T-helper 2 cell (primary cell): ENCODE measurements around the gene LMOD1.
"Not testable (repeated sequence)": the region's sequence is repeated elsewhere in the genome, so short reads cannot be mapped to it uniquely, and the experiment has no call there.

Experiments used
- DNase-seq, 5 experiments: peaks; one replicate each; pipeline versions ENCODE4 v3.0.0 to v3.0.0-alpha.2; 2012 to 2022
- total RNA-seq, 2 donors: gene quantifications; one replicate each; lab custom pipeline; 2026; lab: John Stamatoyannopoulos, UW

Gene LMOD1
- total RNA-seq, result 0 to 0.13 reads per million in 2 donors

DNA sequence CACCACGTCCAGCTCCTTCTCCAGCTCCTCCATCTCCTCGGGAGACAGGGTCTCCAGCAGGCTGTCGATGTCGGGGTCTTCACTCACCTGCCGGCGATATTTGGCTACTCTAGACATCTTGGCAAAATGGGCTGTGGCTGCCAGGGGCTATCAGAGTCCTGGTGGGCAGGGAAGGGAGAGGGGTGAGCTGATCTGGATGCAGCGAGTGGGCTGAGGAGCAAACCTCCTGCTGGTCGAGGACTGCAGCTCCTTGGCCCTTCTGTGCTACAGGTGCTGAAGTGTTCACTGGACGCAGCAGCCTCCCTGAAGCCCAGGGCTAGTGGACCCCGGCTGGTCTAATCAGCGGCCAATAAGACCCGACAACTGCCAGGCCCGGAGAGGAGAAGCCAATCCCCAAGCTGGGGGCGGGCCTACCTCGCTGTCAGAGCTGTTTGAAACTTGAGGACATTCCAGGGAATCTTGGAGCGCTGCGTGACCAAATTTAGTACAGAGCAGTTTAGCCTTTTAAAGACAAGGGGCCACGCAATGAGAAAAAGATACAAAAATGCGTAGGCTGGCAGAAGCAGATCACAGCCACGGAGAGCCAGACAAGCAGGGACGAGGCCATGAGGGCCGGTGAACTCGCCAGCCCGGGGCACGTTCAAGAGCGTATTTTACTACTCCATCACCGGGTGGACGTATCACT is at the start of gene LMOD1:
LMOD1 (minus strand) TSS at position 325 of the 685 bp plus-strand sequence; CDS start at position 117, 208 bp downstream.
- no peak for DNase-seq

DNA sequence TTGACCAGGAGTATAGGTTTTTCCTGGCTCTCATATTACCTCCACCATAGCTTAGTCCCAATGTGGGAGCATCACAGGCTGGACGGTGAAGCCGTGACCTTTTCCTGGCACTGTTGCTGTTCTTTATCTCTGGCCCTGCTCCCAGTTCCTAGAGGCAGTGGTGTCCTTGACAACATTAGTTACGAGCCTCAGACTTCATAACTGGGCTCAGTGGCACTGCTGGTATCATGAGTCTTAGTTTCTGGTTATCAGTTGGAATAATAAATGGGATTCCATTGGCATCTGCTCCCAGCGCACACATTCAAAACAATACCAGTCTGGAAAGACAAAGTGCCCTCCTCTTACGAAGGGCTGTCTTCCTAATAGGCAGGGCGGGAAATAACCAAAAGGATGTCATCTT is 44.1 kb upstream of the LMOD1 start:
- DNase-seq, result no peak

- DNase-seq, result no peak
Measured at GRCh38 chr1:201989354-201990128, 43.2 kb upstream of the LMOD1 start.

GRCh38 chr1:201988601-201989000 is 42.3 kb upstream of the LMOD1 start:
- DNase-seq, result no peak

GRCh38 chr1:201985355-201985754 is 39.0 kb upstream of the LMOD1 start:
- DNase-seq, result no peak

DNA sequence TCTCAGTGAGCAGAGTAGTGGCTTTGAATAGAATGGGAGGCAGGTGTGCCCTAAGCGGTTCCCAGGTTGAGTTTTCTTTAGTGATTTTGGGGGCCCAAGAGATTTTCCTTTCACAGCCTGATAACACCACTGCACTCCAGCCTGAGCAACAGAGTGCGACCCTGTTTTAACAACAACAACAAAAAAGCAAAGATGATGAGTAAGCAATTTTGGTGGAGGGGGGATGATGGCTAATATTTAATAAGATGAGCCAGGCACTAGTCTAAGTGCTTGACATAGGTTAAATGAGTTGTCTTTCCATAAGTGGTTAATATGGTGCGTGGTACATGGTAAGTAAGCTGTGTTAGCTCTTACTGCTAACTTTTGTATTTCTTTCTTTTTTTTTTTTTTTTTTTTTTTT is 38.1 kb upstream of the LMOD1 start:
- DNase-seq, result no peak

DNA sequence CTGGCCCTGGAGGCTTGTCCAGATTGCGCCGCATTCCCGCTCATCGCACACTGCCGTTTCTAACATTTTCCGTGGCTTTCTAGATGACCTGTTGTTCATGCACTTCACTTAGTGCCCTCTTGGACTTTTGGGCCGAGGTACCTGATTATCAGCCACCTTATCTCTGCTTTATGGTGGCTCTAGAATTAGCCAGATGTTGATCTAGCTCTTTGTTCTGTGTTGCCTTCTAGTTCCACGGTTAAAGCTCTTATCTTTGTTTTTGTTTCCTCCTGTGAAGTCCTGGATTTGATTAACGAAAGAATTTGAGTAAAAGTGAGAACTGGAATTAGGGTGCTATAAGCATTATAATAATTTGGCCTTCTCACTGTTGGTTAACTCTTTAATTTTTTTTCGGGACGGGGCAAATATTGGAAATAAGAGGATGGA is 37.0 kb upstream of the LMOD1 start:
- DNase-seq, result peak in 1 of 5 experiments; percentile 33

GRCh38 chr1:201982623-201983379 is 36.5 kb upstream of the LMOD1 start, which contains the start of gene RNPEP:
TSS of gene RNPEP (plus strand) at chr1:201982648. CDS start at chr1:201982667, 19 bp downstream.
- DNase-seq, result peak; percentile 22 to 67 (median 47)

- DNase-seq, result peak in 4 of 5 experiments; percentile 40 to 59 (median 50)
Measured at GRCh38 chr1:201982082-201982622, 35.8 kb upstream of the LMOD1 start.

GRCh38 chr1:201970334-201971159 is 24.2 kb upstream of the LMOD1 start:
- DNase-seq, result no peak

DNA sequence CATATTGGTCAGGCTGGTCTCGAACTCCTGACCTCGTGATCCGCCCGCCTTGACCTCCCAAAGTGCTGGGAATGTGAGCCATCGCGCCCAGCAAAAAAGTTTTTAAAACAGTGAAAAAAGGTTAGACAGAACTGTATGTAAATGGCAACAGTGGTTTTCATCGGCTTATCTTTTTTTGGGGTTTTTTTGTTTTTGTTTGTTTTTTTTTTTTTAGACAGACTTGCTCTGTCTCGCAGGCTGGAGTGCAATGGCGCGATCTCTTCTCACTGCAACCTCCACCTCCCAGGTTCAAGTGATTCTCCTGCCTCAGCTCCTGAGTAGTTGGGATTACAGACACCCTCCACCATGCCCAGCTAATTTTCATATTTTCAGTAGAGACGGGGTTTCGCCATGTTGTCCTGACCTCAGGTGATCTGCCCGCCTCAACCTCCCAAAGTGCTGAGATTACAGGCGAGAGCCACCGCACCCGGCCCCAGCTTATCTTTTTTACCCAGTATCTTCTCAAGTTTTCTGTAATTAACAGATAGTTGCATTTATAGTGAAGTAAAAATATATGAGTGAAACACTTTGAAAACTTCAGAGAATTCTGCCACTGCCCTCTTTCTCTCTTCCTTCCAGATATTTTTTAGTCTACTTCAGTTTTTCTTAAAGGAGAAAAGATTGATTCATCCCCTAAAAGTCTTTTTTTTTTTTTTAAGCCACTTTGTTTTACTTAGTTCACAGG is 22.0 kb upstream of the LMOD1 start:
- no peak for DNase-seq

DNA sequence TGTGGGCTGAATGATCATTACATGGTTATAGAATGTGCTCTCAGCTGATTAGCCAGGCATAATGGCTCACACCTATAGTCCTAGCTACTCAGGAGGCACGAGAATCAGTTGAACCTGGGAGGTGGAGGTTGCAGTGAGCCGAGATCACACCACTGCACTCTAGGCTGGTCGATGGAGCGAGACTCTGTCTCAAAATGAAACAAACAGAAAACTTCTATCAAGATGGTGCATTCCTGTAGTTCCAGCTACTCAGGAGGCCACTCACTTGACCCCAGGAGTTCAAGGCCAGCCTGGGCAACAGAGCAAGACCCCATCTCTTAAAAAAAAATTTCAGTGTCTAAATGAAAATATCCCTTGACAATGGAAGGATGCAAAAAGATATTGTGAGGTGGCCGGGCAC is 19.8 kb upstream of the LMOD1 start:
- no peak for DNase-seq

GRCh38 chr1:201964261-201964660 is 17.9 kb upstream of the LMOD1 start:
- no peak for DNase-seq

GRCh38 chr1:201962382-201962781 is 16.0 kb upstream of the LMOD1 start:
- DNase-seq, result not testable (repeated sequence)

DNA sequence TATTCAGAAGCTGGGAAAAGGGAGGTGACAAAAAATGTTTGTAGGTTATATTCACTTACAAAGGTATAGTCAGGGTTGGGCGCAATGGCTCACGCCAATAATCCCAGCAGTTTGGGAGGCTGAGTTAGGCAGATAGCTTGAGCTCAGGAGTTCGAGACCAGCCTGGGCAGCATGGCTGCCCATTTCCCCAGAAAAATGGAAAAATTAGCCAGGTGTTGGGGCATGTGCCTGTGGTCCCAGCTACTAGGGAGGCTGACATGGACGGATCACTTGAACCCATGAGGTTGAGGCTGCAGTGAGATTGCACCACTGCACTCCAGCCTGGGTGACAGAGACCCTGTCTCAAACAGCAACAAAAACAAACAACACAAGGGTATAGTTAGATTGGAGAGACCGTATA is 12.0 kb upstream of the LMOD1 start:
- no peak for DNase-seq

- DNase-seq, result no peak
Measured at GRCh38 chr1:201955729-201956143, 9.4 kb upstream of the LMOD1 start.

DNA sequence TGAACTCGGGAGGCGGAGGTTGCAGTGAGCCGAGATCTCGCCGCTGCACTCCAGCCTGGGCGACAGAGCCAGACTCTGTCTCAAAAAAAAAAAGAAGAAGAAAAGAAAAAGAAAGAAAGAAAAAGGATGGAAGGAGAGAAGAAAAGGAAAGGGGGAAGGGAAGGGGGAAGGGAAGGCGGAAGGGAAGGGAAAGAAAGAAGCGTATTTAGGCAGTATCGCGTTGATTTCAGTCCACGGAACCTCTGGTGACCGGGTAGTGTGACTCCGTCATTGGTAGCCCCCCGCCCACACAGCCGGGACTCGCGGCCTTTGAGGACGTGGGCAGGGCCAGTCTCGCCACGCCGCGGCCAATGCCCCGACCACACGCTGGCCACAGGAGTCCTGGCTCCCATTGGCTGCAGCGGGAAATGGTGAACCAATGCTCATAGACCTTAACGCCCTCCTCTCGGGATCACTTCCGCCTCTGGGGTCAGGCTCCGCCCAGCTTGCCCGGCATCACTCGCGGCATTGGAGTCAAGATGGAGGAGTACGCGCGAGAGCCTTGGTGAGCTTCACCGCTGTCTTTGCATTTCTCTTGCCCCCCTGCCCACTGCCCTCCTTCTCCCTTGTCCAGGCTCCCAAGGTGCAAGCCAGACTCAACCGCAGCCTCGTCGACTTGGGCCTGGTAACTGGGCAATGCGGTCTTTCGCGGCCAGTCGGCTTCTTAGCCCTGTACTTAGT is 8.8 kb upstream of the LMOD1 start, which contains the start of gene TIMM17A:
TIMM17A (plus strand) TSS at position 495 of the 720 bp plus-strand sequence; CDS start at position 519, 24 bp downstream.
- DNase-seq, result peak; percentile 82 to 96 (median 89)

DNA sequence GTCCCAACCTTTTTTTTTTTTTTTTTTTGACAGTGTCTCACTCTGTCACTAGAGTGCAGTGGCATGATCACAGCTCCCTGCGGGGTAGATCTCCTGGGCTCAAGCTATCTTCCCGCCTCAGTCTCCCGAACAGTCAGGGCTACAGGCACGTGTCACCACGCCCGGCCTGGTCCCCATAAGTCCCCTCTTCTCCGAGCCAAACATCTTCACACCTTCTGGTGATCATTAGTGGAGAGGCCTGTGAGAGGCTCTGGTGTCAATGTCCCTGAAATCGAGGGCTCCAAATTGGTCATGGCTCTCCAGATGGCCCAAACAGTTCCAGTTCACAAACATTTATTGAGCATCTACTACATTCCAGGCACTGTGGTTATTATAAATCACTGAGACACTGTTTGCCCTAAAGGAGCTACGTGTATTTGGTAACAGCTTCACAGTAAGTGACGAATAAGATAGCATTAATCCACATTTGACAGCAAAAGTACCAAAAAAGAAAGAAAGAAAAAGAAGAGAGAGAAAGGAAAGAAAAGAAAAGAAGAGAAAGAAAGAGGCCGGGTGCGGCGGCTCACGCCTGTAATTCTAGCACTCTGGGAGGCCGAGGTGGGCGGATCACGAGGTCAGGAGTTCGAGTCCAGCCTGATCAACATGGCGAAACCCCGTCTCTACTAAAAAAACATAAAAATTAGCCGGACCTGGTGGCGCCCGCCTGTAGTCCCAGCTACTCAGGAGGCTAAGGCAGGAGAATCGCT is 8.1 kb upstream of the LMOD1 start:
- peak in 1 of 5 experiments; percentile 9 for DNase-seq

GRCh38 chr1:201949491-201949890 is 3.1 kb upstream of the LMOD1 start:
- DNase-seq, result no peak

DNA sequence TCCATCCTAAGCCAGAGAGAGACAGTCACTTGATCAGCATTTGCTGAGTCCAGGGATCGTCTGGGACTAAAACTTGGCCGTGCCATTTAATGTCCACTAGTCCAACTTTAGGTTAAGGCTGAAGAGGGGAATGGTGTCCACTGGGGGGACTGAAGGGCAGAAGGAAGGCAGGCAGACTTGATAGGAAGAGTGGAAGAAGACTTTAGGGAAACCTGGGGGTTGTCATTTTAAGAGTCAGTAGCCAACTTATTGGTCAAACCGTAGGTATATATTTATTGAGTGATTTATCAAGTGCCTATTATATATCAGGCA is 1.3 kb upstream of the LMOD1 start:
- no peak for DNase-seq
